Neural crest cell (in vitro differentiated cells): ENCODE data around the gene NFIX. TPM values are rescaled to one million over a fixed set of nuclear protein-coding genes. Genes with fewer than 3 reads are reported as not detected.
"Not testable (repeated sequence)": the region's sequence is repeated elsewhere in the genome, so short reads cannot be mapped to it uniquely, and the experiment has no call there.

Experiments used
- DNase-seq: peaks from one replicate; pipeline ENCODE4 v3.0.0; 2021; ENCODE audit warnings: low read depth, mixed read lengths, low spot score
- H3K27ac Mint-ChIP-seq: one replicate; pipeline ENCODE4 v1.8.0; 2021; ENCODE audit warnings: mild to moderate bottlenecking, mixed read lengths; ENCODE audit not compliant: unreplicated experiment
- H3K27me3 Mint-ChIP-seq: 2 replicates; pipeline ENCODE4 v1.8.0; 2021; ENCODE audit warnings: low read depth, mild to moderate bottlenecking, mixed read lengths
- H3K36me3 Mint-ChIP-seq: 2 replicates; pipeline ENCODE4 v1.8.0; 2021; ENCODE audit warnings: low read depth, mild to moderate bottlenecking, mixed read lengths
- H3K4me1 Mint-ChIP-seq: 2 replicates; pipeline ENCODE4 v1.8.0; 2021; ENCODE audit warnings: mixed read lengths
- H3K4me3 Mint-ChIP-seq: one replicate; pipeline ENCODE4 v1.8.0; 2021; ENCODE audit warnings: mild to moderate bottlenecking, mixed read lengths
- H3K9me3 Mint-ChIP-seq: 2 replicates; pipeline ENCODE4 v1.8.0; 2021; ENCODE audit warnings: mixed read lengths
- total RNA-seq: library from RNA; stranded (reverse); gene quantifications from 2 replicates; pipeline ENCODE4 v1.2.1, GENCODE V29; 2021
- TF ChIP-seq, protein P1 (sequence below): fragments of 200-600 bp; sonication (generic); conservative IDR thresholded peaks from 2 replicates; pipeline ENCODE4 v1.5.0; 2021; ENCODE audit warnings: antibody characterized with exemption, mild to moderate bottlenecking

The NFIX gene
- total RNA-seq, 1 donor from 2014 or later = 0.68 TPM

DNA sequence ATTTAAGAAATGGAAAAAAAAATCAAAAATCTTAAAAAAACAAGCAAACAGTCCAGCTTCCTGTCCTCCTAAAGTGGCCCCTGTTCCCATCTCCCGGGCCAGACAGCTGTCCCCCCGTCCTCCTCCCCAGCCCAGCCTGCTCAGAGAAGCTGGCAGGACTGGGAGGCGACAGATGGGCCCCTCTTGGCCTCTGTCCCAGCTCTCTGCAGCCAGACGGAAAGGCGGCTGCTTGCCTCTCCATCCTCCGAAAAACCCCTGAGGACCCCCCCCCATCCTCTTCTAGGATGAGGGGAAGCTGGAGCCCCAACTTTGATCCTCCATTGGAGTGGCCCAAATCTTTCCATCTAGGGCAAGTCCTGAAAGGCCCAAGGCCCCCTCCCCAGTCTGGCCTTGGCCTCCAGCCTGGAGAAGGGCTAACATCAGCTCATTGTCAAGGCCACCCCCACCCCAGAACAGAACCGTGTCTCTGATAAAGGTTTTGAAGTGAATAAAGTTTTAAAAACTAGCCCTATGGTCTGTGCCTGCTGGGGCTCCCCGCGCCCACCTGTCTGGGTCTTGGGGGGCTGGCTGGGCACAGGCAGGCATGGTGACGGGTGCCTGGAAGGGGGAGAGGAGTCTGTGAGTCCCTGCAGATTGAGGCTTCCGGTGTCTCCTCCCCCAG lies 42.0 kb upstream of the NFIX start:
- no peak for DNase-seq
- no peaks in the 10 kb centered on the region for H3K9me3 Mint-ChIP-seq

DNA sequence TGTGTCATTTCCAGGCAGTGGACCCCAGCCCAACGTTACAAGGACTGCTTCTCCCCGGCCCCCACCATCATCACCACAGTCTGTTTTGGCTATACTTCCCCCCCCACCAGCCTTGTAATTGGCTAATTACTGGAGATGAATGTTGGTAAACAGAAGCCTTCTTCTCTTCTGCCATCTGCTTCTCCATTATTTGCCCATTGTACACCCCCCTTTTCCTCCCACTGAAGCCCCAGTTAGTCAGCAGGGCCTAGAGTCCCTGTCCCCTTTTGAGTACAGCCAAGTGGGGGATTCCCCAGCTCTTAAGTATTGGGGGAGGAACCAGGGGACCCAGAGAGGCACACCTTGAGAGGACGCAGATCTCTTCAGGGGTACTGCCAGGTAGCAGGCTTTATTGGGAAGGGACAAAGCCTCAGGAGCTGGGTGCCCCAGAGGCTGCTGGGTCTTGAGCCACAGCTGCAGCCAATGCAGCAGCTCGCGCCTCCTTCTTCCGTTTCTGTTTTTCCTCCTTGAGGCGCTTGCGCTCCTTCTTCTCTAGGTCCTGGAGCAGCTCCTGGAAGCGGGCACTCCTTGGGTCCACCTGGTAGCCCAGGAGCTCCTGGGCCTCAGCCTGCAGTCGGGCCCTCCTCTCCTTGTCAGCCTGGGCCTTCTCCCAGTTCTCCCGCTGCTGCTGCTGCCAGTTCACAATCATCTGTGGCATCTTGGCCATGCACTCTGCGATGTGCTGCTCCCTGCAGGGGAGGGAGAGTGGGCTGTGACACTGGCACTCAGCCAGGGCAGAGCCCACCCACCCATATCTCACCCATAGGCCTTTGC lies 41.3 kb upstream of the NFIX start:
- H3K27ac Mint-ChIP-seq = no peak overlapping the region
- no peak for DNase-seq
- peaks cover 11% of the 10 kb centered on the region for H3K36me3 Mint-ChIP-seq
- TF ChIP-seq, protein P1, sequence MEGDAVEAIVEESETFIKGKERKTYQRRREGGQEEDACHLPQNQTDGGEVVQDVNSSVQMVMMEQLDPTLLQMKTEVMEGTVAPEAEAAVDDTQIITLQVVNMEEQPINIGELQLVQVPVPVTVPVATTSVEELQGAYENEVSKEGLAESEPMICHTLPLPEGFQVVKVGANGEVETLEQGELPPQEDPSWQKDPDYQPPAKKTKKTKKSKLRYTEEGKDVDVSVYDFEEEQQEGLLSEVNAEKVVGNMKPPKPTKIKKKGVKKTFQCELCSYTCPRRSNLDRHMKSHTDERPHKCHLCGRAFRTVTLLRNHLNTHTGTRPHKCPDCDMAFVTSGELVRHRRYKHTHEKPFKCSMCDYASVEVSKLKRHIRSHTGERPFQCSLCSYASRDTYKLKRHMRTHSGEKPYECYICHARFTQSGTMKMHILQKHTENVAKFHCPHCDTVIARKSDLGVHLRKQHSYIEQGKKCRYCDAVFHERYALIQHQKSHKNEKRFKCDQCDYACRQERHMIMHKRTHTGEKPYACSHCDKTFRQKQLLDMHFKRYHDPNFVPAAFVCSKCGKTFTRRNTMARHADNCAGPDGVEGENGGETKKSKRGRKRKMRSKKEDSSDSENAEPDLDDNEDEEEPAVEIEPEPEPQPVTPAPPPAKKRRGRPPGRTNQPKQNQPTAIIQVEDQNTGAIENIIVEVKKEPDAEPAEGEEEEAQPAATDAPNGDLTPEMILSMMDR = no peak
- H3K4me1 Mint-ChIP-seq = peaks cover 23% of the 10 kb centered on the region
- no peaks in the 10 kb centered on the region for H3K27me3 Mint-ChIP-seq
- no peaks in the 10 kb centered on the region for H3K9me3 Mint-ChIP-seq
- H3K4me3 Mint-ChIP-seq = peak overlapping the region; percentile 90

More for the DNA sequence above, 42.0 kb upstream of the NFIX start:
- no peak overlapping the region for H3K27ac Mint-ChIP-seq
- H3K27me3 Mint-ChIP-seq = no peaks in the 10 kb centered on the region
- H3K36me3 Mint-ChIP-seq = peaks cover 11% of the 10 kb centered on the region
- TF ChIP-seq, protein P1 = no peak
- H3K4me3 Mint-ChIP-seq = peak overlapping the region; percentile 90
- peaks cover 23% of the 10 kb centered on the region for H3K4me1 Mint-ChIP-seq

DNA sequence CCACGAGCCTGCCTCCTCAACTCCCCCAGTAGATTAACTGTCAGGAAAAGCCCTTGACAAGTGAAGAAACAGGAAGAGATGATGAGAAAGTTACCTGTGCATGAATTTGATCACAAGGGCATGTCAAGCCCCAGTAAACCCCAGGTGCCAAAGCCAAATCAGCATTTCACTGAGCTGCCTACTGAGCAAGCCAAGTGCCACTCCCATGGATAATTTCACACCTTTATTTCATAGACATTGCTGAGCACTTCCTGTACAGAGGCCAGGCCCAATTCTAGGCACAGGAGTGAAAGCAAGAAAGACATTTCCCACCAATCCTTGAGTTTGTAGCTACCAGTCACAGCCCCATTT lies 40.7 kb upstream of the NFIX start:
- Mint-ChIP-seq H3K27me3 (no peaks in the 10 kb centered on the region), H3K4me3 (peak overlapping the region; percentile 90), H3K9me3 (no peaks in the 10 kb centered on the region), H3K36me3 (peaks cover 11% of the 10 kb centered on the region), H3K27ac (no peak overlapping the region), H3K4me1 (peaks cover 23% of the 10 kb centered on the region)
- TF ChIP-seq, protein P1 = no peak
- no peak for DNase-seq

DNA sequence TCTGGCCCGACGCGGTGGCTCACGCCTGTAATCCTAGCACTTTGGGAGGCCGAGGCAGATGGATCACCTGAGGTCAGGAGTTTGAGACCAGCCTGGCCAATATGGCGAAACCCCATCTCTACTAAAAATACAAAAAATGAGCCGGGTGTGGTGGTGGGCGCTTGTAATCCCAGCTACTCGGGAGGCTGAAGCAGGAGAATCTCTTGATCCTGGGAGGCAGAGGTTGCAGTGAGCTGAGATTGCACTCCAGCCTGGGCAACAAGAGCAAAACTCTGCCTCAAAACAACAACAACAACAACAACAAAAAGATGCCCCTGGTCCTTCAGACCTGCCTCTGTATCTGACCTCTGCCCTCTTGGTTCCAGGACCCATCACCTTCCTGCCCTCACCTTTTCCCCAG lies 39.7 kb upstream of the NFIX start:
- H3K36me3 Mint-ChIP-seq, H3K9me3 Mint-ChIP-seq, H3K27me3 Mint-ChIP-seq, DNase-seq: not testable (repeated sequence)
- peak overlapping the region; percentile 9 for H3K27ac Mint-ChIP-seq
- peak overlapping the region; percentile 90 for H3K4me3 Mint-ChIP-seq
- peaks cover 23% of the 10 kb centered on the region for H3K4me1 Mint-ChIP-seq

DNA sequence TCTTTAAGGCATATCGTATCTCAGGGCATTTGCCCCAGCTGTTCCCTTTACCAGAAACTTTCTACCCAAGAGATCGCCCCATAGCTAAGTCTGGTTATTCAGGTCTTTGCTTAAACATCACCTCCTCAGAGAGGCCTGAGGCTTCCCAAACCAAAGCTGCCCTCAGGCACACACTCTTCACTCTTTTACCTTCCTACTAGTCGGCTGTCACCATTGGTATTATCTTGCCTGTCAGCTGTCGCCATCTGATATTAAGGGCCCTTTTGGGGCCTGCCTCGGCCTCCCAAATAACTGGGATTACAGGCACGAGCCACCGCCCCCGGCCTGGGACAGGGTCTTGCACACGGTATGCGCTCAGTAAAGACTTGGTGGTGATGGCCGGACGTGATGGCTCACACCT lies 39.3 kb upstream of the NFIX start:
- Mint-ChIP-seq H3K4me3 (peak overlapping the region; percentile 90), H3K4me1 (peaks cover 23% of the 10 kb centered on the region), H3K36me3 (peaks cover 6% of the 10 kb centered on the region), H3K9me3 (no peaks in the 10 kb centered on the region), H3K27ac (peak overlapping the region; percentile 9), H3K27me3 (peaks cover 5% of the 10 kb centered on the region)
- no peak for DNase-seq
- TF ChIP-seq, protein P1 = no peak
